H1 (cell line): ENCODE measurements around the gene TLR7. TPM values are rescaled to one million over a fixed set of nuclear protein-coding genes. Genes with fewer than 3 reads are reported as not detected.

ENCODE experiments used
- HDAC2 ChIP-seq, 2 experiments: fragments of 300-600 bp in 1 of 2; sonication (generic) in 1 of 2; IDR thresholded peaks; 2 replicates each; pipeline ENCODE4 v1.6.1; 2011 to 2012; ENCODE audit warnings: low read depth in 2 of 2, low read length in 2 of 2, mild to moderate bottlenecking in 2 of 2, moderate library complexity in 2 of 2, borderline replicate concordance in 1 of 2, inconsistent platforms in 1 of 2
- TEAD4 ChIP-seq: IDR thresholded peaks from 2 replicates; pipeline ENCODE4 v1.6.1; 2012; ENCODE audit warnings: low read depth, low read length, inconsistent platforms, mixed read lengths
- polyA plus RNA-seq, 7 experiments: library from polyadenylated mRNA; depleted of rRNA in 3 of 7; stranded (reverse) in 5 of 7; unstranded in 2 of 7; fragments of >200 nt in 5 of 7; fragments of 200-250 nt in 2 of 7; gene quantifications; 1 replicate in 5 of 7; 2 replicates in 1 of 7; 4 replicates in 1 of 7; pipeline versions ENCODE4 v1.2.1 to v1.2.3, GENCODE V29; 2011 to 2013; ENCODE audit warnings: missing spikeins in 2 of 7, mixed read lengths in 2 of 7
- total RNA-seq: library from RNA; stranded (reverse); fragmentation: NEBNext Ultra II Directional; extraction: Animal tissue kit (Norgen Biotek cat#: 25700); gene quantifications from 2 replicates; pipeline ENCODE4 v1.2.1, GENCODE V29; 2021

Gene TLR7
- total and polyA plus RNA-seq, 2 of the 8 experiments (the other 6 are each of a cell fraction or from before 2014, with no cell fraction given), result 0.02 TPM; not detected in 1

GRCh38 chrX:12920990-12921389, 54.1 kb downstream of the TLR7 start (continued):
- TF ChIP-seq HDAC2 (IDR thresholded peaks at IDR 0.05; ENCODE audit: borderline replicate concordance in 1 of 2, low read depth in 2 of 2, low read length in 2 of 2) (no peak), TEAD4 (no peak)
